ENCODE results near the gene GNGT2.

Gene GNGT2

GRCh38 chr17:49165143-49165542, 45.2 kb downstream of the GNGT2 start:
- DNase-seq: no peak

- no peak for DNase-seq
These were observed 47.5 kb downstream of the GNGT2 start for GRCh38 chr17:49162866-49163265.

- DNase-seq: no peak
These were observed 52.6 kb downstream of the GNGT2 start for GRCh38 chr17:49157784-49158183.

- DNase-seq: no peak
These were observed 54.1 kb downstream of the GNGT2 start for GRCh38 chr17:49156256-49156655.

Measured in NCI-H2107 (cell line).